Large intestine (tissue), 3 donors: ENCODE data around the gene NECTIN2. TPM values are rescaled to one million over a fixed set of nuclear protein-coding genes. Genes with fewer than 3 reads are reported as not detected.
A peak's percentile ranks its signal among the peaks of the same experiment; 100 is the strongest.

Experiments used
- DNase-seq, 2 donors: peaks; one replicate each; pipeline versions ENCODE4 v3.0.0 to v3.0.0-alpha.2; 2013
- H3K27ac ChIP-seq: one replicate; pipeline ENCODE4 v1.5.1; 2013; ENCODE audit warnings: low read length
- H3K27me3 ChIP-seq: 2 replicates; pipeline ENCODE4 v1.6.1; 2013; ENCODE audit warnings: low read length; ENCODE audit not compliant: control insufficient read depth, insufficient read depth
- H3K36me3 ChIP-seq: 2 replicates; pipeline ENCODE4 v1.6.1; 2013; ENCODE audit warnings: low read length; ENCODE audit not compliant: control insufficient read depth, insufficient read depth
- H3K4me1 ChIP-seq: one replicate; pipeline ENCODE4 v1.6.1; 2013; ENCODE audit warnings: low read length; ENCODE audit not compliant: control insufficient read depth, insufficient read depth
- H3K4me3 ChIP-seq: one replicate; pipeline ENCODE4 v1.5.1; 2013; ENCODE audit warnings: low read length
- H3K9me3 ChIP-seq: one replicate; pipeline ENCODE4 v1.6.1; 2013; ENCODE audit warnings: mild to moderate bottlenecking, low read depth, low read length, moderate library complexity; ENCODE audit not compliant: control insufficient read depth
- WGBS: methylation state at CpG from one replicate; pipeline ENCODE4 v1.1.5; 2013; ENCODE audit warnings: low lambda C conversion rate; ENCODE audit not compliant: insufficient coverage; 5-methylcytosine and 5-hydroxymethylcytosine counted together
- polyA plus RNA-seq: library from polyadenylated mRNA; unstranded; fragments of 120-200 nt; gene quantifications from one replicate; pipeline ENCODE4 v1.2.1, GENCODE V29; 2013

NECTIN2 gene
- polyA plus RNA-seq, 1 donor = 135 TPM

- H3K9me3 ChIP-seq = no peaks in the 10 kb centered on the region
- no peak for DNase-seq
- H3K27ac ChIP-seq = no peak overlapping the region
- 100% methylated on average over 2 of the region's 18 CpGs for WGBS
- peaks cover 14% of the 10 kb centered on the region for H3K4me1 ChIP-seq
- H3K36me3 ChIP-seq = peaks cover 49% of the 10 kb centered on the region
- H3K4me3 ChIP-seq = no peak overlapping the region
- H3K27me3 ChIP-seq = no peaks in the 10 kb centered on the region
These were observed 47.4 kb downstream of the NECTIN2 start for GRCh38 chr19:44893332-44894051.

GRCh38 chr19:44894052-44894400, 47.9 kb downstream of the NECTIN2 start:
- no peaks in the 10 kb centered on the region for H3K9me3 ChIP-seq
- peaks cover 49% of the 10 kb centered on the region for H3K36me3 ChIP-seq
- H3K4me1 ChIP-seq = peaks cover 14% of the 10 kb centered on the region
- no peak overlapping the region for H3K4me3 ChIP-seq
- no peaks in the 10 kb centered on the region for H3K27me3 ChIP-seq
- no peak for DNase-seq
- no peak overlapping the region for H3K27ac ChIP-seq
- no CpG with 5 or more reads among the region's 6 CpGs for WGBS

- Histone ChIP-seq H3K27me3 (no peaks in the 10 kb centered on the region), H3K4me1 (peaks cover 10% of the 10 kb centered on the region), H3K27ac (no peak overlapping the region), H3K4me3 (no peak overlapping the region), H3K9me3 (no peaks in the 10 kb centered on the region), H3K36me3 (peaks cover 57% of the 10 kb centered on the region)
- no CpG with 5 or more reads among the region's 9 CpGs for WGBS
- no peak for DNase-seq
These were observed 48.8 kb downstream of the NECTIN2 start for GRCh38 chr19:44894946-44895345.

- WGBS = no CpG with 5 or more reads among the region's 8 CpGs
- no peak overlapping the region for H3K27ac ChIP-seq
- peaks cover 80% of the 10 kb centered on the region for H3K36me3 ChIP-seq
These were observed 51.7 kb downstream of the NECTIN2 start for GRCh38 chr19:44897835-44898234.

GRCh38 chr19:44900328-44901244, 54.5 kb downstream of the NECTIN2 start:
- Histone ChIP-seq H3K27me3 (peaks cover 3% of the 10 kb centered on the region), H3K9me3 (no peaks in the 10 kb centered on the region), H3K4me1 (peaks cover 10% of the 10 kb centered on the region), H3K4me3 (no peak overlapping the region), H3K36me3 (peaks cover 61% of the 10 kb centered on the region), H3K27ac (no peak overlapping the region)
- no peak for DNase-seq
- WGBS = no CpG with 5 or more reads among the region's 19 CpGs

More at GRCh38 chr19:44897835-44898234, 51.7 kb downstream of the NECTIN2 start:
- Histone ChIP-seq H3K27me3 (no peaks in the 10 kb centered on the region), H3K4me3 (no peak overlapping the region), H3K4me1 (no peaks in the 10 kb centered on the region), H3K9me3 (no peaks in the 10 kb centered on the region)
- no peak for DNase-seq

- H3K4me1 ChIP-seq = peaks cover 21% of the 10 kb centered on the region
- no peak for DNase-seq
- no peak overlapping the region for H3K4me3 ChIP-seq
- WGBS = no CpG with 5 or more reads among the region's 15 CpGs
- H3K36me3 ChIP-seq = peaks cover 36% of the 10 kb centered on the region
- H3K27me3 ChIP-seq = peaks cover 5% of the 10 kb centered on the region
- H3K9me3 ChIP-seq = no peaks in the 10 kb centered on the region
- H3K27ac ChIP-seq = no peak overlapping the region
These were observed 57.1 kb downstream of the NECTIN2 start for GRCh38 chr19:44903216-44903601.

- H3K36me3 ChIP-seq = peaks cover 36% of the 10 kb centered on the region
- H3K4me3 ChIP-seq = no peak overlapping the region
- H3K9me3 ChIP-seq = peaks cover 3% of the 10 kb centered on the region
- H3K4me1 ChIP-seq = peaks cover 21% of the 10 kb centered on the region
- peak; percentile 52 to 64 for DNase-seq
- no peak overlapping the region for H3K27ac ChIP-seq
- H3K27me3 ChIP-seq = peaks cover 5% of the 10 kb centered on the region
- WGBS = 0% methylated on average over 4 of the region's 24 CpGs
These were observed 57.7 kb downstream of the NECTIN2 start for GRCh38 chr19:44903602-44904425.

- Histone ChIP-seq H3K9me3 (peaks cover 3% of the 10 kb centered on the region), H3K4me3 (no peak overlapping the region), H3K36me3 (peaks cover 33% of the 10 kb centered on the region), H3K27ac (no peak overlapping the region), H3K27me3 (peaks cover 5% of the 10 kb centered on the region), H3K4me1 (peaks cover 21% of the 10 kb centered on the region)
- WGBS = no CpG with 5 or more reads among the region's 12 CpGs
- no peak for DNase-seq
These were observed 58.4 kb downstream of the NECTIN2 start for GRCh38 chr19:44904426-44904994.

- H3K36me3 ChIP-seq = peaks cover 22% of the 10 kb centered on the region
- H3K4me1 ChIP-seq = peaks cover 21% of the 10 kb centered on the region
- H3K27me3 ChIP-seq = peaks cover 5% of the 10 kb centered on the region
- peak within 1 kb of the TSS; percentile 83 for H3K27ac ChIP-seq
- DNase-seq = peak in 1 of 2 donors; percentile 54
- H3K4me3 ChIP-seq = peak within 1 kb of the TSS; percentile 58
- no CpG with 5 or more reads among the region's 20 CpGs for WGBS
- H3K9me3 ChIP-seq = peaks cover 3% of the 10 kb centered on the region
These were observed 59.5 kb downstream of the NECTIN2 start, which contains the start of gene APOE for GRCh38 chr19:44905437-44906160. Gene APOE, plus strand, starts transcription at chr19:44905796. Its CDS starts 829 bp downstream, at chr19:44906625.
